Vagina (tissue), 2 donors: ENCODE results near the gene KIAA0825.

Experiments
- CTCF ChIP-seq, 3 experiments: fragments of 450-650 bp in 2 of 3; fragments of 200-600 bp in 1 of 3; sonication (generic) in 1 of 3; IDR thresholded peaks; one replicate each; pipeline ENCODE4 v1.5.1; 2017 to 2019; ENCODE audit warnings: antibody characterized with exemption in 3 of 3, mild to moderate bottlenecking in 2 of 3, moderate library complexity in 2 of 3
- POLR2A ChIP-seq, 2 donors: fragments of 450-650 bp; IDR thresholded peaks; one replicate each; pipeline ENCODE4 v1.6.1; 2017; ENCODE audit warnings: antibody characterized with exemption in 2 of 2, mild to moderate bottlenecking in 2 of 2, moderate library complexity in 2 of 2
- POLR2AphosphoS5 ChIP-seq, 2 donors: sonication (generic); formaldehyde crosslinking; IDR thresholded peaks; one replicate each; pipeline ENCODE4 v1.9.0; 2017; ENCODE audit warnings: antibody characterized with exemption in 2 of 2, mild to moderate bottlenecking in 2 of 2, low read depth in 1 of 2; ENCODE audit not compliant: insufficient read depth in 1 of 2

- TF ChIP-seq CTCF (IDR thresholded peaks at IDR 0.05) (no peak), POLR2AphosphoS5 (IDR thresholded peaks at IDR 0.05; ENCODE audit: insufficient read depth in 1 of 2, low read depth in 1 of 2) (no peak), POLR2A (IDR thresholded peaks at IDR 0.05) (no peak)
Observed at GRCh38 chr5:94660506-94660905, 42.1 kb upstream of the KIAA0825 start.
